GM23338 (cell line): ENCODE results near the gene CBFA2T3. TPM values are rescaled to one million over a fixed set of nuclear protein-coding genes. Genes with fewer than 3 reads are reported as not detected.

Experiments
- ATAC-seq: fragments of 200-7000 bp; cut with Tn5 transposase; 3 replicates; pipeline ENCODE4 v1.9.1; 2020
- DNase-seq: peaks from one replicate; pipeline ENCODE4 v3.0.0-alpha.2; 2015; ENCODE audit warnings: low spot score
- H2AFZ ChIP-seq: fragments of 200-600 bp; sonication (generic); 2 replicates; pipeline ENCODE4 v1.8.0; 2016; ENCODE audit warnings: antibody characterized with exemption, mild to moderate bottlenecking, moderate library complexity
- H3F3A ChIP-seq: fragments of 200-600 bp; sonication (generic); replicated peaks from 2 replicates; pipeline ENCODE4 v1.8.0; 2017; ENCODE audit warnings: antibody characterized with exemption, mixed run types, low read depth
- H3K27ac ChIP-seq: fragments of 200-600 bp; sonication (generic); 2 replicates; pipeline ENCODE4 v1.6.1; 2016; ENCODE audit warnings: low read depth
- H3K27me3 ChIP-seq: fragments of 200-600 bp; sonication (generic); 2 replicates; pipeline ENCODE4 v1.8.0; 2016; ENCODE audit warnings: mild to moderate bottlenecking, mixed run types, moderate library complexity; ENCODE audit not compliant: insufficient read depth
- H3K36me3 ChIP-seq: fragments of 200-600 bp; sonication (generic); 2 replicates; pipeline ENCODE4 v1.8.0; 2016; ENCODE audit warnings: mild to moderate bottlenecking; ENCODE audit not compliant: insufficient read depth
- H3K4me1 ChIP-seq: fragments of 200-600 bp; sonication (generic); 2 replicates; pipeline ENCODE4 v1.8.0; 2016; ENCODE audit warnings: mild to moderate bottlenecking, moderate library complexity; ENCODE audit not compliant: insufficient read depth
- H3K4me2 ChIP-seq: fragments of 200-600 bp; sonication (generic); 2 replicates; pipeline ENCODE4 v1.7.1; 2017; ENCODE audit warnings: mixed run types
- H3K4me3 ChIP-seq: fragments of 200-600 bp; sonication (generic); 2 replicates; pipeline ENCODE4 v1.6.1; 2016; ENCODE audit warnings: mixed run types
- H3K79me2 ChIP-seq: fragments of 200-600 bp; sonication (generic); replicated peaks from 2 replicates; pipeline ENCODE4 v1.8.0; 2017; ENCODE audit warnings: mild to moderate bottlenecking; ENCODE audit not compliant: insufficient read depth
- H3K9me2 ChIP-seq: fragments of 200-600 bp; sonication (generic); 2 replicates; pipeline ENCODE4 v1.8.0; 2017; ENCODE audit not compliant: insufficient read depth
- H4K20me1 ChIP-seq: fragments of 200-600 bp; sonication (generic); replicated peaks from 2 replicates; pipeline ENCODE4 v1.8.0; 2017; ENCODE audit warnings: mild to moderate bottlenecking; ENCODE audit not compliant: insufficient read depth
- H3K27ac Mint-ChIP-seq: 2 replicates; pipeline ENCODE4 v1.8.0; 2020; ENCODE audit warnings: inconsistent platforms, mild to moderate bottlenecking, moderate library complexity, mixed read lengths
- H3K27me3 Mint-ChIP-seq: 3 replicates; pipeline ENCODE4 v1.8.0; 2022; ENCODE audit warnings: low read depth, mild to moderate bottlenecking, moderate library complexity, mixed read lengths, inconsistent platforms; ENCODE audit not compliant: insufficient read depth, poor library complexity
- H3K36me3 Mint-ChIP-seq: 3 replicates; pipeline ENCODE4 v1.8.0; 2021; ENCODE audit warnings: low read depth, mild to moderate bottlenecking, inconsistent platforms, moderate library complexity, mixed read lengths
- H3K4me1 Mint-ChIP-seq: 3 replicates; pipeline ENCODE4 v1.8.0; 2020; ENCODE audit warnings: mild to moderate bottlenecking, inconsistent platforms, mixed read lengths
- H3K4me3 Mint-ChIP-seq: 3 replicates; pipeline ENCODE4 v1.8.0; 2021; ENCODE audit warnings: moderate library complexity, mild to moderate bottlenecking, inconsistent platforms, mixed read lengths
- H3K9me3 Mint-ChIP-seq: 3 replicates; pipeline ENCODE4 v1.8.0; 2020; ENCODE audit warnings: moderate library complexity, mild to moderate bottlenecking, inconsistent platforms, mixed read lengths
- CREB1 ChIP-seq: fragments of 250-450 bp; sonication (Bioruptor Pico); IDR thresholded peaks from 2 replicates; pipeline ENCODE4 v1.5.0; 2020; ENCODE audit warnings: low read depth, mild to moderate bottlenecking, moderate library complexity
- CTCF ChIP-seq, 2 experiments: fragments of 200-600 bp in 1 of 2; sonication (generic) in 1 of 2; conservative IDR thresholded peaks; 2 replicates each; pipeline versions ENCODE4 v1.5.1 to v1.6.1; 2016 to 2017; ENCODE audit warnings: antibody characterized with exemption in 2 of 2, low read depth in 2 of 2, mild to moderate bottlenecking in 2 of 2, moderate library complexity in 1 of 2
- ETS1 ChIP-seq: IDR thresholded peaks from 2 replicates; pipeline ENCODE4 v1.6.1; 2016; ENCODE audit warnings: antibody characterized with exemption
- EZH2 ChIP-seq: fragments of 200-600 bp; sonication (generic); IDR thresholded peaks from one replicate; pipeline ENCODE4 v1.8.0; 2017; ENCODE audit warnings: antibody characterized with exemption, mild to moderate bottlenecking, low read depth; ENCODE audit not compliant: unreplicated experiment
- EZH2phosphoT487 ChIP-seq: fragments of 200-600 bp; sonication (generic); IDR thresholded peaks from one replicate; pipeline ENCODE4 v1.8.1; 2018; ENCODE audit warnings: antibody characterized with exemption; ENCODE audit not compliant: unreplicated experiment
- JUNB ChIP-seq: IDR thresholded peaks from one replicate; pipeline ENCODE4 v1.6.1; 2016; ENCODE audit warnings: antibody characterized with exemption; ENCODE audit not compliant: unreplicated experiment
- NANOG ChIP-seq: IDR thresholded peaks from 2 replicates; pipeline ENCODE4 v1.6.1; 2016; ENCODE audit warnings: antibody characterized with exemption, borderline replicate concordance
- POLR2AphosphoS5 ChIP-seq: IDR thresholded peaks from 2 replicates; pipeline ENCODE4 v1.6.1; 2016; ENCODE audit warnings: antibody characterized with exemption, low read depth
- REST ChIP-seq: IDR thresholded peaks from one replicate; pipeline ENCODE4 v1.6.1; 2018; ENCODE audit warnings: antibody characterized with exemption; ENCODE audit not compliant: unreplicated experiment
- STAT1 ChIP-seq: IDR thresholded peaks from one replicate; pipeline ENCODE4 v1.6.1; 2016; ENCODE audit warnings: antibody characterized with exemption; ENCODE audit not compliant: unreplicated experiment
- ZNF114 ChIP-seq: fragments of 250-450 bp; sonication (Bioruptor Pico); IDR thresholded peaks from 2 replicates; pipeline ENCODE4 v1.5.0; 2020; ENCODE audit warnings: mild to moderate bottlenecking, moderate library complexity
- ZNF331 ChIP-seq: fragments of 250-450 bp; sonication (Bioruptor Pico); IDR thresholded peaks from 2 replicates; pipeline ENCODE4 v1.5.0; 2020; ENCODE audit warnings: low read depth, mild to moderate bottlenecking, moderate library complexity
- ZNF462 ChIP-seq: fragments of 250-450 bp; sonication (Bioruptor Pico); IDR thresholded peaks from 2 replicates; pipeline ENCODE4 v1.5.0; 2020; ENCODE audit warnings: mild to moderate bottlenecking, moderate library complexity
- polyA plus RNA-seq: library from polyadenylated mRNA; unstranded; fragments of >200 nt; fragmentation: Nextera tagmentation; extraction: Ambion mirVana; gene quantifications from 2 replicates; pipeline ENCODE4 v1.2.1, GENCODE V29; 2016
- total RNA-seq: library from RNA; depleted of rRNA; stranded (reverse); fragments of >200 nt; shearing (Covaris generic); gene quantifications from 2 replicates; pipeline ENCODE4 v1.2.3, GENCODE V29; 2014

Gene CBFA2T3
- total and polyA plus RNA-seq, 2 experiments from 2014 or later = 0.87 to 1.5 TPM

- Mint-ChIP-seq H3K36me3 (peaks cover 19% of the 10 kb centered on the region), H3K27ac (no peak overlapping the region), H3K27me3 (peaks cover 31% of the 10 kb centered on the region), H3K4me1 (peaks cover 18% of the 10 kb centered on the region), H3K4me3 (no peak overlapping the region; the same call in 2 of the 3 replicates), H3K9me3 (peaks cover 36% of the 10 kb centered on the region)
- ATAC-seq (peak; percentile 79), DNase-seq (peak; percentile 61)
- H3K4me3 ChIP-seq = no peak overlapping the region
- no peaks in the 10 kb centered on the region for H3K9me2 ChIP-seq
- no peaks in the 10 kb centered on the region for H4K20me1 ChIP-seq
- H3K27ac ChIP-seq = no peak overlapping the region
- H2AFZ ChIP-seq = no peak overlapping the region
- H3K79me2 ChIP-seq = no peaks in the 10 kb centered on the region
- no peaks in the 10 kb centered on the region for H3K36me3 ChIP-seq
- TF ChIP-seq ZNF114 (CRISPR knock-in tag) = no peak
- TF ChIP-seq EZH2phosphoT487 = no peak
- TF ChIP-seq CREB1 (CRISPR knock-in tag) = no peak
- TF ChIP-seq ETS1 = no peak
- TF ChIP-seq CTCF (conservative IDR thresholded peaks at IDR 0.05; ENCODE audit: low read depth in 2 of 2) = no peak
- TF ChIP-seq STAT1 = no peak
- no peak for TF ChIP-seq JUNB
- TF ChIP-seq ZNF331 (CRISPR knock-in tag) = no peak
- TF ChIP-seq REST = no peak
- TF ChIP-seq EZH2 = no peak
- no peak for TF ChIP-seq ZNF462 (CRISPR knock-in tag)
- no peak for TF ChIP-seq NANOG
- no peak for TF ChIP-seq POLR2AphosphoS5
- peaks cover 5% of the 10 kb centered on the region; the same call in 1 of the 2 replicates for H3F3A ChIP-seq
- H3K4me2 ChIP-seq = no peak overlapping the region
- no peaks in the 10 kb centered on the region for H3K27me3 ChIP-seq
- H3K4me1 ChIP-seq = peaks cover 4% of the 10 kb centered on the region; the same call in 1 of the 2 replicates
Measured at GRCh38 chr16:89001117-89002027, 24.4 kb upstream of the CBFA2T3 start.
